Nucleus accumbens (tissue), 56 donors: ENCODE data around the gene CDC123.
"Not testable (repeated sequence)": the region's sequence is repeated elsewhere in the genome, so short reads cannot be mapped to it uniquely, and the experiment has no call there.

ENCODE experiments used
- DNase-seq, 56 donors: peaks; one replicate each; lab custom pipeline; 2025; lab: John Stamatoyannopoulos, UW

The CDC123 gene

DNA sequence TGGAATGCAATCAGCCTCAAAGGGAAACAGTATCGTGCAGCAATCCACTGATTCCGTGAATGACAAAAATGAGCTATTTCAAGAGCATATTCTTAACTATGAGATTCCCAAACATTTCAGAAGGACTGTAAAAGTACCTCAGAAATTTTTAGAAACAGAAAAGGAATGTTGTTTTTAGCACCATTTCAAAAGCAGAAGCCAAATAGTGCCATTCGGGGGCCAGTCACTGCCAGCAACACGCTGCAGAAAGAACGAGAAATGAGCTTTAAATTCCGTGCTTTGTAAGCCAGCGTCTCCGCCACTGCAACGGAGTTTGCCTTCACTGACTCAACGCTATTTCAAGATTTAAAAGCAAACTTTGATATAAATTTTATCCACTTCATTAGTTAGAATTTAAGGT is 6.6 kb upstream of the CDC123 start:
- DNase-seq, result no peak

DNA sequence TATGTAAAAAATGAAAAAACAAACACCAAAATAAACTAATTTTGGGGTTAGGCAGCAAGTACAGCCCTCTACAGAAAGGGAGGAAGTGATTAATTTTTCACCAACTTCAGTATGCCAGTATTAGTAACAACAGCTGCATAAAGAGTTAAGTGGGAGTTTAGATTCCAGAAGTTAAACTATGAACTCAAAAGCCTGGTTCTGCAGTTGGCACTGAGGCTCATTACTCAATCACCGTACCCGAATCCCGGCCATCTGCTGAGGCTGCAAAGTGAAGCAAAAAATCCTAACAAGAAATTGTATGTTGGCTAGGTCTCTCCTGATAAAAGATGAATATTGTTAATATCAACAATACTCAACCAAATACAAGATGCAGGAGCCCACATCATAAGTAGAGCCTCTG is 4.3 kb upstream of the CDC123 start:
- no peak for DNase-seq

DNA sequence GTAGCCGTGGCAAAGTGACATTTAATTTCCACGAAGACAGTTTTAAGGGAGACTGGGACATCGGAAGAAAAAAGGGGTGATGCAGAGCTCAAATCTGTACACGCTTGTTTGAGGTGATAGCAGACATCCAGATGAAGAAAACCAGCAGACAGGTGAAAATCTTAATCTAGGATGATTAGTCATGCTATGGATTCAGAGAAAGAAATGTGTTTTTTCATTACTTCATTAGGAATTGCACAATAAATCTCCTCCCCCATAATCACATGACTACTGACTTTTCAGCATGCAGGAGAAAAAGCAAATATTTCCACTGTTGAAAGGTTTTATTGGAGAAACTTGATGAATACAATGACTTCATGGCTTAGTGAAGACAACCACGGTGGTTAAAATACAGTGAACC is 2.8 kb upstream of the CDC123 start:
- no peak for DNase-seq

DNA sequence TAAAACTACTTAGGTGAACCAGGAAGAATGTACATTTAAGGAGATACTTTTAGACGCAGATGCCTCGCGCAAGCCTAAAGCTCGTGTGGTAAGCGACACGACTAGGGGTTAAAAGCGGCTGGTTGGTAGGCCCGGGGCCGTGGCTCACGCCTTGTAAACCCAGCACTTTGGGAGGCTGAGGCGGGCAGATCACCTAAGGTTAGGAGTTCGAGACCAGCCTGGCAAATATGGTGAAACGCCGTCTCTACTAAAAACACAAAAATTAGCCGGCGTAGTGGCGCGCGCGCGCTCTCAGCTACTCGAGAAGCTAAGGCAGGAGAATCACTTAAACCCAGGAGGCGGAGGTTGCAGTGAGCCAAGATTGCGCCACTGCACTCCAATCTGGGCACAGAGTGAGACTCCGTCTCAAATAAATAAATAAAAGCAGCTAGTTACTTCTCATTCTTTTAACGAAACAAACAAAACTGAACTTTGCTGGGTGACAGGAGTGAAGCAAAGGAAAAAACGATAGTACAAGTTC is 1.2 kb upstream of the CDC123 start:
- DNase-seq, result peak in 20 of 56 donors; percentile 1 to 55 (median 14)

DNA sequence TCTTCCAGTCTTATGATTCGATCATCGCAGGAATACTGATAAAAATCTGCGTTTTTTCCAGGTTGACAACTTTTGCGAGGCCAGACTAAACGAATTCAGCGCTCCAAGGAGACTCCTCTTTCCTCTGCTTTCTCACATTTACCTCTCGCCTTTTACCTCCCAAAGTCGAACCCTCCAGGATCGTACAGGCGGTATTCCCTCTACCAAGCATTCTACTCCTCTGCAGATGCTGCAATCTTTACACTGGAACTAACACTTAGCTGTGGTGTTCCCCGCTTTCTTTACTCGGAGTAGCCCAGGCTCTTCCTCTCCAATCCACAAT is 746 bp upstream of the CDC123 start:
- no peak for DNase-seq

DNA sequence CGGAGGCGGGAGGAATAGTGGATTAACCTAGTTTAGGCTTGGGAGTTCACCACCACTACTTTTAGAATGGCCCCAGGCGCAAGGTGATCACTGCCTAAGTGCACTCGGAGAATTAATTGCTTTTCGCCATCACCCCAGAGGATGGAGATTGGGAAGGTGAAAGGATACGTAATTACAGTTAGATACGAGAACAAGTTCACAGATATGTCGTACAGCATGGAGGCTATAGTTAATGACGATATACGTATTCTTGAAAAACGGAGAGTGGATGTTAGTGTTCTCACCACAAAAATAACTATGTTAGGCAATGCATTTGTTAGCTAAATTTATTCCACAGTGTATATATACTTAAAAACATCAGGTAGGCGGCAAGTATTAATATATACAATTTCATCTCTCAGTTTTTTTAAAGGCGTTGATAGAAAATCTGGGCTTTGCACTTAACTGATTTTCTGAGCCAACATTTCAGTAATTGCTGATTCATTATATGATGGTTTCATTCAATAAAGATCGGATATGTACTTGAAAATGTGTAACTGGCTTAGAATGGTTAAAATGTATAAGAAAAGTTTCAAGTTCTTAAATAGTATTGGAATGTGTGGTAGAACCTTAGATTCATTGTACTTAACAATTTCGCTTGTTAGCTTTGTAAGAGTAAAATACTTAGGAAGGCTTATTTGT is 683 bp downstream of the CDC123 start:
- DNase-seq, result no peak

DNA sequence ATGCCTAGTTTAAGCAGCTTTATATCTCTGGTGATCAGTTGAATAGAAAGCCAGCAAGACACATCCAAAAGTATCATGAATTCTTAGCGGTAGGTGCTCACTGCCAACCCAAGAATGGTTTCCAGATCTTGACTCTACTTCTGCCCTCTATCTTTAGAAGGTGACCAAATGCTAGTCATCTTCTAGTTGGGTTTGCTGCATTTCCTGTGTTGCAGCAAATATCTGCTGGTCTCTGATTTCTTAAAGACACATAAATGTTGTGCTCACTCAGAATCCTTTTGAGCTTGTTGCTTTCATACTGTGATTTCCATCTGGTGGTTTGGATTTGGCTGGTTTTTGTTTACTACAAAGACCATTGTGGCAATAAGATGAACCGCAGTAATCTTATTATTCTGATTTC is 2.2 kb downstream of the CDC123 start:
- DNase-seq, result no peak

DNA sequence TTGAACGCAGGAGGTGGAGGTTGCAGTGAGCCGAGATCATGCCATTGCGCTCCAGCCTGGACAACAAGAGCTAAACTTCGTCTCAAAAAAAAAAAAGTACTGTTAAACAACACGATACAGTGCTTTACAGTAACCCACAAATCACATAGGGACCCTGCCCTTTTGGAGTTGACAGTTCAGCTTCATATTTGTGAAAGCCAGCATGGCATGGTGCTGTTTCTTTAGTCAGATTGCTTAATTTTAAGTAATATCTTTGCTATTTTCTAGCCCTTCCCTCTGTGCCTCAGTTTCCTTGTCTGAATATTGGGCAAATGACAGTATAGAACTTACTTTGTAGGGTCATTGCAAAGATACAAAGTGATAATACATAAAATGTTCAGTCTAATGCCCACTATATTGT is 4.9 kb downstream of the CDC123 start:
- DNase-seq, result no peak

DNA sequence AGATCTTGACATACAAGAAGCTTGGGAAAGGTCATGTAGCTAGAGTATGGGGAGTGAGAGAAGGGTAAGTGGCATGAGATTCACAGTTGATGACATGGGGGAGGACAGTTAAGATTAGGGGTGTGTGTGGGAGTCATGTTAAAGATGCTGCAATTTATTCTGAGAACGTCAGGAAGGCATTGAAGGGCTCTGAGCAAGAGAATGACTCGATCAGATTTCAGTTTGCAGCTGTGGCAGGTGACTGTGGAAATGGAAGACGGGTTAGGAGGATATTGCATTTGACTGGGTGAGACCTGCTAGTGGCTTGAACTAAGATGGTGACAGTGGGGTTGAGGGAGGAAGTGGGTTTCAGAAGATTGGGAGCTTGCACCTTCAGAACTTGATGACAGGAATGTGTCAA is 5.6 kb downstream of the CDC123 start:
- peak in 7 of 56 donors; percentile 7 to 33 (median 21) for DNase-seq

DNA sequence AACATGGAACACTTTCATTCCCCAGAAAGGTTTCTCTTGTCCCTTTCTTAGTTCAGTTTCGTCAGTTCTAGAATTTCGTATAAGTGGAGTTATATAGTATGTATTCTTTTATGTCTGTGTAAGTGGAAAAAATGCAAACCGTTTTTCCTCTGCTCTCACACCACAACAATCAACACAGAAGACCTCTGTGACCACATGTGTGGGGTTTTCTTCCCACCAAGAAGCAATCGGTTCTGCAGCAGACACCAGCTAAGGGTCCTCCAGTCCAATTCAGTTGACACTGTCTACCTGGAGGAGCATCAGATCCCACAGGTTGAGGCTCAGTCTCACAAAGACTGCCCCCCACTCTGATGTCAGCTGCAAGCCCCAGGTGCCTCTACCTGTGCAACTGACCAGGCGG is 6.2 kb downstream of the CDC123 start:
- no peak for DNase-seq

DNA sequence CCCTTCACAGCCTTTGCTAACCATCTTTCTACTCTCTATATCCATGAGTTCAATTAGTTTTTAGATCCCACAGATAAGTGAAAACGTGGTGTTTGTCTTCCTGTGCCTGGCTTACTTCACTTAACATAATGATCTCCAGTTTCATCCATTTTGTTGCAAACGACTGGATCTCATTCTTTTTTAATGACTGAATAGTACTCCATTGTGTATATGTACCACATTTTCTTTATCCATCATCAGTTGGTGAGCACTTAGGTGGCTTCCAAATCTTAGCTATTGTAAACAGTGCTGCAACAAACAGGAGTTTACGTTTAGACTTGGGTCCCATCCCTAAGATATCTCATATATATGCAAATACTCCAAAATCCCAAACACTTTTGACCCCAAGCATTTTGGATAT is 9.1 kb downstream of the CDC123 start:
- DNase-seq, result no peak

DNA sequence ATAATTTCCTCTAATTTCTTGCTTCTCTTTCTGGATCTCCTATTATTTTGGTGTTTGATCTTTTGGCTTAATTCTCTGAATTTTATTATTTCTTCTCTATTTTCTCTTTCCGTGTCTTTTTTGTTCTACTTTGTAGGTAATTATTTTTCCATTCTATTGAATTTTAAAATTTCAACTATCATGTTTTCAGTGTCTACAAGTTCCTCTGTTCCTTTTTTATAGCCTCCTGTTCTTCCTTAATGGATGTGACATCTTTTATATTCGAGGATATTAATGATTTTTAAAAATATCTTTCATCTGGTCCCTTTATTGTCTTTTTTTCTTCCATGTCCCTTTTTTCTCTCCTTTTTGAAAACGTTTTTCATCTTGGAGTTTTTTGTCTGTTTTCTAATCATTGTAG is 11.1 kb downstream of the CDC123 start:
- no peak for DNase-seq

DNA sequence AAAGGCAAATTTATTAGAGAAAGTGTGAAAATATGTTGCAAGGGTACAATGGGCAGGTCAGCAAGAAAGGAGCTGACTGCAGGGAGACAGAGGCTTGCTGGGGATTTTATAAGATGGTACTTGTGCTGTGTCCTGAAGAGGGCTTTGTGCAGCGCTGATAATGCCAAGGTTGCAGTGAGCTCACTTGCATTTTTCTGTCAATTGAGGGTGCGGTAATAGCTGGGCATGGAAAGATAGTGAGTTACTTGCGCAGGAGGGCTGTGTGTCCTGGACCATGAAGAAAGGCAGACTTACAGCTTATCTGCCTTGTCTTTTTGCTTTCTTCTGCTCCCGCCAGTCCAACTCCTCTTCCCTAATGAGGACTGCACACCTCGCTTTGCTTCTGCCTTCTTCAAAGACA is 12.5 kb downstream of the CDC123 start:
- DNase-seq, result no peak

DNA sequence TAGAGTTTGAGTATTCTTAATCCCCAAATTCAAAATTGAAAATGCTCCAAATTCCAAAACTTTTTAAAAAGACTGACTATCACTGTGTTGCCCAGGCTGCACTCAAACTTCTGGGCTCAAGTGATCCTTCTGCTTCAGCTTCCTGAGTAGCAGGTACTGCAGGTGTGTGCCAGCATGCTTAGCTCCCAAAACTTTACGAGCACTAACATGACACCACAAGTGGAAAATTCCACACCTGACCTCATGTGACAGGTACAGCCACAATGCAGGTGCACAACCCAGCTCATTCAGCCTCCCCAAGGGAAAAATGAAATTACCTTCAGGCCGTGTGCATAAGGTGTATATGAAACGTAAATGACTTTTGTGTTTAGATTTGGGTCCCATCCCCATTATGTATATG is 16.5 kb downstream of the CDC123 start:
- DNase-seq, result no peak

DNA sequence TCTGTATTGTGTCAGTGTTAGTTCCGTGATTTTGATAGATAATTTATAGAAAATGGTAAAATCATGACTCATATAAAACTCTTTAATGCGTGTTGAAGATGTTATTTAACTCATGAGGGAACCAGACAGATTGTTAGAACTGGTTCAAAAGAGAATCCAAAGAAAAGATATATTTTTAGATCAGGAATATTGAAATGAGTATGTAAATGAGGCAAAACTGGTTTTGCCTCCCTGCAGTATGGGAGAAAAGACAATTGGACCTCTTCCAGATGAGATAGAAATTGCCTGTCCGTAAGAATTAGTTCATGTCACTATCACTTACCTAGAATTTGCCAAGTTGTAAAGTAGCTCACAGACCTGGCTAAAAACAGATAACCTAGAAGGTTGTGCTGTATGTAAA is 17.6 kb downstream of the CDC123 start:
- DNase-seq, result no peak

DNA sequence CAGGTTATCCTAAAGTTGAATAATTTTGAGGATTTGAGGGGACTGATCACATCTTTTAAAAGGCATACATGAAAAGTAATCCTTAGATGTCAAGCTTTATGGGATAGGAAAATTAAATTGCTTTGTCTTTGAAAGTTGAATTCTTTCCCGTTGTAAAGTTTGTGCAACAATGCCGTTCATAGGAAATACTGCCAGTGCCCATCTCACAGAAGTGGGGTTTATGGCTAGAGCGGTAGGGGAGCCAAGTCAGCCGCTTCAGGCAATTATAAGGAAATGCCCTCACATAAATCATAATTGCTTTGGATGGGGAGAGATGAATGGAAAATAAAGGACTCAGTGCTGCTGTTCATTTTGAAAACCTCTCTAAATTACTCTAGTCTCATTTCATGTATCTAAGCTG is 18.1 kb downstream of the CDC123 start:
- DNase-seq, result no peak

DNA sequence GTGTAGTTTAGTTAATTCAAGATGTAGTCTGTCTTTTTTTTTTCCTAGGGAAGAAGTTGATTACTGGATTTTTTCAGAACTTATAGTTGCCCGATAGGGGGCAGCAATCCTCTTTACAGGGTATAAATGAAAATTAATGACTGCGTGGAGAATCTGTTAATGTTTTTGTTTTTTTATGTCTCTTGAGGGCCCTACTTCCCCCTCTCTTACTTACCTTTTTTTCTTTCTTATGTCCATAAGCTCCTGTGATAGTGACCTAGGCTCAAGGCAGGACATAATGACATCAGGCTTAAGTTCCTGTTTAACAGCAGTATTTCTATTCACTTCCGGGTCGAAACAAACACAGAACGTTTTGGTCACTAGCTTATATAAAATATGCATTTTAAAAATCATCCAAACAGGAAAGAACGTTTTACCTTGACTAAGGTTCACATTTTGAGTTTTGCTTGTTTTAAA is 18.8 kb downstream of the CDC123 start:
- peak in 5 of 56 donors; percentile 7 to 42 (median 13) for DNase-seq

DNA sequence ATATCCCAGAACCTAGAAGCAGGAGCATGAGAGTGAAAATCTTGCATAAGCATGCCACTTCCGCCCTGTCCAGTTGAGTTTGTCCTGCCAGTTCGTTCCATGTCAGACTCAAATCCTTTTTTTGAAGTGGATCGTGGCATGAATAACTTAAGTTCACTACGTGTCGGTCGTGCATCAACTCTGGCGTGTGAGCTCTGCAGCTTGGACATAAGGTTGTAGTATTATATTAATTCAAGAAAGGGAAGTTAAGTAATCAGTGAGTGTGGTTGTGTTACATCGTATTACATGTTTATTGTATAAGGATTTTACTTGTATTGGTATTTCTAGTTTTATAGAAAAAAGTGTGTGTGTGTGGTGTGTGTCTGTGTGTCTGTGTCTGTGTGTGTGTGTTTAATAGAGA is 23.0 kb downstream of the CDC123 start:
- DNase-seq, result no peak

DNA sequence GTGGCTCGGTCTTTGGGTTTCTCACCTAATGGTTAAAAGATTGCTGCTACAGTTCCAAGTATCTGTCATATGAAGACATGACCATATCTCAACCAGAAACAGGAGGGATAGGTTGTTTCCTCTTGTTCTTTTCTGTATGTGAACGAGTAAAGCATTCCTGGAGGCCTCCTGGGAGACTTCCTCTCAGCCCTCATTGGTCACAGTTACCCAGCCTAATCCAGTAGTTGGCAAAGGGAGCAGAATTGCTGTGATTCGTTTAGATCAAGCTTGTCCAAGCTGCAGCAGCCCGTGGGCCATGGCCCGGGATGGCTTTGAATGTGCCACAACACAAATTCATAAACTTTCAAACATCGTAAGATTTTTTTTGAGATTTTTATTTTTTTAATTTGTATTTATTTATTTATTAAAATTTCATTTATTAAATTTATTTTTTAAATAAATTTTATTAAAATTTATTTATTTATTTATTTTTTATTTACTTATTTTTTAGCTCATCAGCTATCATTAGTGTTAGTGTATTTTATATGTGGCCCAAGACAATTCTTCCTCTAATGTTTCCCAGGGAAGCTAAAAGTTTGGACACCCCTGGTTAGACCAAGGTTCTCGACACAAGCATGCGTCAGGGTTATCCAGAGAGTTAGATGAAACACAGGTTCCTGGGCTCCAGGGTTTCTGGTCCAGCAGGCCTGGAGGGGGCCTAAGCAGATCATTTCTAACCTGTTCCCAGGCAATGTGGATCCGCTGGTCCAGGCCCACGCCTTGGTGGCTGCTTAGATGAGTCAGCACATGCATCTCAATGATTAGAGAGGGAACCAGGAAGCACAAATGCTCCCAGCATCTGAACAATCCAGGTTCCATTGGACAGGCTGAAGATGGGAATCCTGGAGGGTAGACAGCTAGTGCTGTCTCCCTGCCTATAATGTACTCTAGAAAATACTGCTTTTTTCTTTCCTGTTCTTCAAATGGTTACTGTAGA is 25.6 kb downstream of the CDC123 start:
- peak in 2 of 56 donors; percentile 3 to 8 for DNase-seq

DNA sequence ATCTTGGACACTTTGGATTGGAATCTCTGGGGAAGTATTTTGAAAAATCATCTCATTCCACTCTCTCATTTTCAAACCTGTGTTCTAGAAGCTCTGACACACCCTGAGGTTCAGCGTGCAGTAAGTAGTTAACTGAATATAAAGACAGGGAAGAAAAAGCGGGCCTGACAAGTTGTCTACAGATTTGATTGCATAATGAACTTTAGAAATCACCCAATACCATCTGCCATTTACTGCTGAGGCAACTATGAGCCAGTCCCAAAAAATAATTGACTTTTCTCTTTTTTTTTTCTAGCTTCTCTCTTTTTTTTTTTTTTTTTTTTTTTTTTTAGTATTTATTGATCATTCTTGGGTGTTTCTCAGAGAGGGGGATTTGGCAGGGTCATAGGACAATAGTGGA is 29.5 kb downstream of the CDC123 start:
- DNase-seq, result no peak

DNA sequence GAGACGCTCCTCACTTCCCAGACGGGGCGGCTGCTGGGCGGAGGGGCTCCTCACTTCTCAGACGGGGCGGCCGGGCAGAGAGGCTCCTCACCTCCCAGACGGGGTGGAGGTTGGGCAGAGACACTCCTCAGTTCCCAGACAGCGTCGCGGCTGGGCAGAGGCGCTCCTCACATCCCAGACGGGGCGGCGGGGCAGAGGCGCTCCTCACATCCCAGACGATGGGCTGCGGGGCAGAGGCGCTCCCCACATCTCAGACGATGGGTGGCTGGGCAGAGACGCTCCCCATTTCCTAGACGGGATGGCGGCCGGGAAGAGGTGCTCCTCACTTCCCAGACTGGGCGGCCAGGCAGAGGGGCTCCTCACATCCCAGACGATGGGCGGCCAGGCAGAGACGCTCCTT is 30.4 kb downstream of the CDC123 start:
- DNase-seq, result not testable (repeated sequence)

DNA sequence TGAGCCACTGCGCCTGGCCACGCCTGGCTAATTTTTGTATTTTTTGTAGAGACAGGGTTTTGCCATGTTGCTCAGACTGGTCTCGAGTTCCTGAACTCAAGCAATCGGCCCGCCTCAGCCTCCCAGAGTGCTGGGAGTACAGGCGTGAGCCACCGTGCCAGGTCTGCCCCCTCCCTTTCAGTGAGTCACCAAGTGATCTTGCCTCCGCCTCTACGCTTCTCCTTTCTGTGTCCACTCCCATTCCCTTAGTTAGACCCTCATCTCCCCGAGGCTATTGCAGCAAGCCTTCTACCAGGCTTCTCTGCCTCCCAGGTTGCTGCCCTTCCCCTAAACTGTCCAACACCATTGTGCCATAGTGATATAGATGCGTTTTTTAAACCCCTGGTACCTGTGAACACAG is 32.9 kb downstream of the CDC123 start:
- no peak for DNase-seq
